Pulmonary artery endothelial cell (primary cell): Measurements from ENCODE around the gene BMPR2. TPM values are rescaled to one million over a fixed set of nuclear protein-coding genes. Genes with fewer than 3 reads are reported as not detected.
A peak's percentile ranks its signal among the peaks of the same experiment; 100 is the strongest.
"Not testable (repeated sequence)": the region's sequence is repeated elsewhere in the genome, so short reads cannot be mapped to it uniquely, and the experiment has no call there.

ENCODE experiments used
- DNase-seq: peaks from one replicate; pipeline ENCODE4 v3.0.0-alpha.2; 2011; ENCODE audit warnings: low read depth, low spot score
- total RNA-seq: library from RNA; depleted of rRNA; stranded (reverse); fragments of >200 nt; gene quantifications from 2 replicates; pipeline ENCODE4 v1.2.3, GENCODE V29; 2014

The BMPR2 gene
- total RNA-seq, 1 donor from 2014 or later: 34.3 TPM

GRCh38 chr2:202449344-202449743 is 73.2 kb downstream of the BMPR2 start:
- no peak for DNase-seq

- DNase-seq: no peak
Observed at GRCh38 chr2:202450785-202451184, 74.7 kb downstream of the BMPR2 start.

GRCh38 chr2:202452744-202453143 is 76.6 kb downstream of the BMPR2 start:
- DNase-seq: no peak

- DNase-seq: no peak
Observed at GRCh38 chr2:202454536-202454935, 78.4 kb downstream of the BMPR2 start.

- no peak for DNase-seq
Observed at GRCh38 chr2:202455114-202455513, 79.0 kb downstream of the BMPR2 start.

GRCh38 chr2:202460119-202460518 is 84.0 kb downstream of the BMPR2 start:
- DNase-seq: no peak

- DNase-seq: no peak
Observed at GRCh38 chr2:202479090-202479489, 103.0 kb downstream of the BMPR2 start.

- no peak for DNase-seq
Observed at GRCh38 chr2:202479610-202480009, 103.5 kb downstream of the BMPR2 start.

- DNase-seq: no peak
Observed at GRCh38 chr2:202486351-202486750, 110.2 kb downstream of the BMPR2 start.

- no peak for DNase-seq
Observed at GRCh38 chr2:202488671-202489070, 112.5 kb downstream of the BMPR2 start.

GRCh38 chr2:202490479-202490878 is 114.4 kb downstream of the BMPR2 start:
- no peak for DNase-seq

- DNase-seq: no peak
Observed at GRCh38 chr2:202491514-202491913, 115.4 kb downstream of the BMPR2 start.

- DNase-seq: peak; percentile 54
Observed at GRCh38 chr2:202494300-202495229, 118.4 kb downstream of the BMPR2 start.

GRCh38 chr2:202495230-202495604 is 119.1 kb downstream of the BMPR2 start:
- DNase-seq: no peak

- not testable (repeated sequence) for DNase-seq
Observed at GRCh38 chr2:202496835-202497472, 120.8 kb downstream of the BMPR2 start.

GRCh38 chr2:202497473-202497866 is 121.3 kb downstream of the BMPR2 start:
- DNase-seq: not testable (repeated sequence)

GRCh38 chr2:202499841-202500240 is 123.7 kb downstream of the BMPR2 start:
- DNase-seq: not testable (repeated sequence)

- not testable (repeated sequence) for DNase-seq
Observed at GRCh38 chr2:202503276-202503675, 127.1 kb downstream of the BMPR2 start.

GRCh38 chr2:202508686-202509085 is 132.6 kb downstream of the BMPR2 start:
- DNase-seq: no peak

- no peak for DNase-seq
Observed at GRCh38 chr2:202510911-202511310, 134.8 kb downstream of the BMPR2 start.

- no peak for DNase-seq
Observed at GRCh38 chr2:202512176-202512575, 136.0 kb downstream of the BMPR2 start.

- DNase-seq: no peak
Observed at GRCh38 chr2:202514732-202515131, 138.6 kb downstream of the BMPR2 start.

- no peak for DNase-seq
Observed at GRCh38 chr2:202519453-202519852, 143.3 kb downstream of the BMPR2 start.
